ENCODE results near the gene SRCAP.
A peak's percentile ranks its signal among the peaks of the same experiment; 100 is the strongest.

SRCAP gene

DNA sequence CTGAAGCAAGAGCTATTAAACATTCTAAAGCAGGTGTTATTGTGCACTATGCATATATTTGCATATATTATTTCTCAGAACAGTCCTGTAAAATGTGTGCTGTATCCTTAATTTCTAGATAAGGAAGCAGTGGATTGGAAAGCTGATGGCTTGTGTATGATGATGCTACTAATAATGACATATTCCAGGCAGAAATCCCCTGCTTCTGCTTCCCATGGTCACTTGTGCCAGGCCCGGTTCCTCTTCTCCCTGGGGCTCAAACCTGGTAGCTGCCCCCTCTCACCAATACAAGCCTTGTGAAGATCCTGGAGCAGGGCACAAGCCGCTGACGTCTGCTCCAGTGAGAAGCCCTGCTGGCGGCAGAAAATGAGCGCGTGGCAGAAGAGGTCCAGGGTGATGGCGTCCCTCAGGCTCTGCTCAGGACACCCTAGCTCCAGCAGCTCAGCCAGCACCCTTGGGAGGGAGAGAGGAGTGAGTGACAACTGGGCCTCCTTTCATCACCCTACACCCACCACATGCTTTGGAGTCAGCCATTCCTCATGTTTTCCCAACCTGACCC, 61.1 kb downstream of the SRCAP start:
- no peak for DNase-seq

DNA sequence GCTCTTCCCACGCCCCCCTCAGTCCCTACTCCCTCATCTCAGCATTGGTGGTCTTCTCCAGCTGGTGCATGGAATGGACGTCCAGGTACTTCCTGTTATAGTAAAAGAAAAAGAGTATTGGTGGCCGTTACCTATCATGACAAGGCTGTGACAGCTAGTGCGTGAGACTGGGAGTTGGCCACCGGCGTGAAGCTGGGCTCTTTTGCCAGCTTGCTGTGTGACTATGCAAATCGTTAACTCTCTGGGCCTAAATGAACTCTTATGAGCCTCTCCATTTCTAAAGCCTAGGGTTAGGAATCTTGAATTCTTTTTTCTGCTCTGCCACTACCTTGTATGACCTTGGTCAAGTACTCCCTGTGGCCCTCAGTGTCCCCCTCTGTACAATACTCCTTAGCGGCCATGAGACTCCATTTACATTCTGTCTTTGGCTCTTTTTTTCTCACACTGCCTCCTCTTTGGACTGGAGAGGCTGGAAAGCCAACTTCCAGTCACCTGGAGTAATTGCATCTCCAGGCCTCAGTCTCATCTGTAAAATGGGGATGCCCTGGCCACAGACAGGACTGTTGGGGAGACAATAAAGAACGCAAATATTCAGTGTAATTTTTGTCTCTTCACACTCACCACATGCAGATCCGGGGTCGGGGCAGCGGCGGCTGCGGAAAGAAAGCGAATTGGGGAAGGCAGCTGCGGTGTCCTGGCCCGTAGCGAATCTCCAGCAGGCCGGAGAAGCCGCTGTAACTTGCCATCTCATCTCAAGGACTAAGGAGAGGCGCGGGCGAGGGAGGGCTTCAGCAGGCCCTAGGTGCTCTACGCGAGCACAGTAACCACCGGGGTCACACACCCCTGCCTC, 61.8 kb downstream of the SRCAP start:
- DNase-seq = no peak

GRCh38 chr16:30761427-30761927, 62.5 kb downstream of the SRCAP start:
- peak; percentile 79 for DNase-seq

DNA sequence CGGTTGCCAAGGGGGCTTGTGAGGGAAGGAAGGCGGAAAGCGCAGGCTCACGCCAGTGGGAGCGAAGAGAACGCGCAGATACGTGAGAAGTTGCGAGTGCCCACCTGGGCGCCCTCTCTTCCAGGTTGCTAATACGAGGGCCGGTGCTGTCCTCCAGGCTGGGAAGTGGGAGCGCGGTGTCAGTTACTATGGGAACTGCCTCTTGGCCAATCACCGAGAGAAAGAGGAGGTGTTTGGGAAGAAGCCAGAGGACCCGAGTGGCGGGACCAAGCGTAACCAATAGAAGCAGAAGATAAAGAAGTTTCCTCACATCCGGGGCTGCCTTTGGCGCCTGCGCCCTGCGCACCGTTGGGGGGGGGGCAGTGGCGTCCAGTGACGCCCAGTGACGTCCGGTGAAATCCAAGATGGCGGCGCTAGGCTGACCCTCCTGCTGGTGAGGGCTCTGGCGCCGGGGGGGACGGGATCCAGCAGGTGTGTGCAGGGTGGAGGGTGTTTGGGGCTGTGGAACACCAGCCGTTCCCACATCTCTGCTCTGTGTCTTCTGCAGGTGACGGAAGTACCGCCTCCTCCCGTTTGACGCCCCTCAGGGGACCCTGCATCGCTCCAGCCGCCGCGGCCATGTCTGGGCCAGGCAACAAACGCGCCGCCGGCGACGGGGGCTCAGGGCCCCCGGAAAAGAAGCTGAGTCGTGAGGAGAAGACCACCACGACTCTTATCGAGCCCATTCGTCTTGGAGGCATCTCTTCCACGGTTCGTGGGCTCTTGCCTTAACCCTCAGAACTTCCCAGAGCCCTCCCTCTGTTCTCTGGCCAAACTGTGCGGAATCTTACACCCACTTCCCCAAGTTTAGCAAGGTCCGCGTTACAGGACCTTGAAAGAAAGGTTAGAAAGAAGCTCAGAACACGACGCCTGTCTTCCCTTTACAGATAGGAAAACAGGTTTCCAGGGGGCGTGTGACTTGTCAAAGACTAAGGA, 63.2 kb downstream of the SRCAP start, which contains the start of the genes CFAP119 and RNF40:
CFAP119 (minus strand) TSS at position 135 of the 975 bp plus-strand sequence. CDS start 314 bp downstream, outside the sequence.
RNF40 (plus strand) TSS at position 395 of the 975 bp plus-strand sequence; CDS start at position 619, 224 bp downstream.
- peak; percentile 99 for DNase-seq

DNA sequence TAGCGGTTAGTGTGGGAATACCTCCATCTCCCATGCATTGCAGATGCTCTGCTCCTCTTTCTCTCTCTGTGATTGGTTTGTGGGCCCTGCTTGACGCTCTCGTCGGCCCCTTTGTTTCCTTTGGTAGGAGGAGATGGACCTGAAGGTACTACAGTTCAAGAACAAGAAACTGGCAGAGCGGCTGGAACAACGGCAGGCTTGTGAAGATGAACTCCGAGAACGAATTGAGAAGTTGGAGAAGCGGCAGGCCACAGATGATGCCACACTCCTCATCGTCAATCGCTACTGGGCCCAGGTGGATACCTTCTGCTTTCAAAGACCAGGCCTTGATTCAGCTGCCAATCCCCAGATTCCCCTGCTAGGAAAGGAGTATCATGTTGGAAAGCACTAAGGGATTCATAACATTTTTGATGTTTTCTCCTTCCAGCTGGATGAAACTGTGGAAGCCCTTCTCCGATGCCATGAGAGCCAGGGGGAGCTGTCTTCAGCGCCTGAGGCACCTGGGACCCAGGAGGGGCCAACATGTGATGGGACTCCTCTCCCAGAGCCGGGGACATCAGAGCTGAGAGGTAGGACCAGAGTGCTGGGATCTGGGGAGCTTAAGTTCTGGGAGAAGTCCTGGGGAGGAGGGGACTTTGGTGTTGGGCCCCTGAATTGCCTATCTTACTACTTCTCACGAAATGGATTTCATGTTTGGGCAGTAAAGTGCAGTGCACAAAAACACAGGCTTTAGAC, 64.2 kb downstream of the SRCAP start:
- DNase-seq = no peak

DNA sequence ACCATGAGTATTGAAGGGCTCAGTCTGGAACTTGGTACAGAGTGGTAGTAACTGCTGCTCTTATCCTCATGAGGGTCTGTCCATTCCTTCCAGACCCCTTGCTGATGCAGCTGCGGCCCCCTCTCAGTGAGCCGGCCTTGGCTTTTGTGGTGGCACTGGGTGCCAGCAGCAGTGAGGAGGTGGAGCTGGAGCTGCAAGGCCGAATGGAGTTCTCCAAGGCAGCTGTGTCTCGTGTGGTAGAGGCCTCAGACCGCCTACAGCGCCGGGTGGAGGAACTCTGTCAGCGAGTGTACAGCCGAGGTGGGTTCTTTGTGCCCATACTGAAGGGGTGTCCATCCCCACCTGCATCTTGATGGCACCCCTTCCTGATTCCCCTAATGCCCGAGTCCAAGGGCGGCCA, 65.1 kb downstream of the SRCAP start:
- DNase-seq = no peak

GRCh38 chr16:30764816-30765465, 66.0 kb downstream of the SRCAP start:
- no peak for DNase-seq

DNA sequence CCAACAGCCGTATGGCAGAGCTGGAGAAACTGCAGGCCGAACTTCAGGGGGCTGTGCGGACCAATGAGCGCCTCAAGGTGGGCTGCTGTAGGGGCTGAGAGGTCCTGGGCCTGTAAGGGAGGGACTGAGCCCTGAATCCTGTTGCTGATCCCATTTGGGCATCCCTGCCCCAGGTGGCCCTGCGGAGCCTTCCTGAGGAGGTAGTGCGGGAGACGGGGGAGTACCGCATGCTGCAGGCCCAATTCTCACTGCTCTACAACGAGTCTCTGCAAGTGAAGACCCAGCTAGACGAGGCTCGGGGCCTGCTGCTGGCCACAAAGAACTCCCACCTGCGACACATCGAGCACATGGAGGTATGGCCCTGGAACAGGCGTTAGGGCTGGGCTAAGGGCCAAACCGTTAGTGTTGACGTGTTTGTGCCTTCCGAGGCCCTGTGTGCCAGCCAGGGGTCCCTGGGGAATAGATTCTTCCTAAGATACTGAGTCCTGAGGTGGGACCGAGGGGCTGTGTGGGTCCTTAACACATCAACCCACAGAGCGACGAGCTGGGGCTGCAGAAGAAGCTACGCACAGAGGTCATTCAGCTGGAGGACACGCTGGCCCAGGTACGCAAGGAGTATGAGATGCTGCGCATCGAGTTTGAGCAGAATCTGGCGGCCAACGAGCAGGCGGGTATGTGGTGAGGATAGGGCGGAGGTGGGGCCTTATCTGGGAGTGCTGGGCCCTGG, 67.4 kb downstream of the SRCAP start:
- DNase-seq = peak; percentile 83

GRCh38 chr16:30766933-30767284, 67.9 kb downstream of the SRCAP start:
- no peak for DNase-seq

DNA sequence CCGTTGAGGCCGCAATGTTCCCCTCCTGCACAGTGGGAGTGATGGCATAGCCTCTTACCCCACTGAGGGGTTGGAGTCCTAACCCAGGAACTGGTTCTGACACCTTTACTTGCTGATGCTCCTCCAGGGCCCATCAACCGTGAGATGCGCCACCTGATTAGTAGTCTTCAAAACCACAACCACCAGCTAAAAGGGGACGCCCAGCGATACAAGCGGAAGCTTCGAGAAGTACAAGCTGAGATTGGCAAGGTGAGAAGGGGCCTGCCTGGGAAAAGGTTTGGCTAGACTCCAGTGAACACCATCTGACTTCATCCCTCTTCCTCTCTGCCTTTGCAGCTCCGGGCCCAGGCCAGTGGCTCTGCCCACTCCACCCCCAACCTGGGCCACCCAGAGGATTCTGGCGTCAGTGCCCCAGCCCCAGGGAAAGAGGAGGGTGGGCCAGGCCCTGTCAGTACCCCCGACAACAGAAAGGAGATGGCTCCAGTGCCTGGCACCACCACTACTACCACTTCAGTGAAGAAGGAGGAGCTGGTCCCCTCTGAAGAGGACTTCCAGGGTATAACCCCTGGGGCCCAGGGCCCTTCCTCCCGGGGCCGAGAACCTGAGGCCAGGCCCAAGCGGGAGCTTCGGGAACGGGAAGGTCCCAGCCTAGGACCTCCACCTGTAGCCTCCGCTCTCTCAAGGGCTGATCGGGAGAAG, 68.9 kb downstream of the SRCAP start:
- no peak for DNase-seq

DNA sequence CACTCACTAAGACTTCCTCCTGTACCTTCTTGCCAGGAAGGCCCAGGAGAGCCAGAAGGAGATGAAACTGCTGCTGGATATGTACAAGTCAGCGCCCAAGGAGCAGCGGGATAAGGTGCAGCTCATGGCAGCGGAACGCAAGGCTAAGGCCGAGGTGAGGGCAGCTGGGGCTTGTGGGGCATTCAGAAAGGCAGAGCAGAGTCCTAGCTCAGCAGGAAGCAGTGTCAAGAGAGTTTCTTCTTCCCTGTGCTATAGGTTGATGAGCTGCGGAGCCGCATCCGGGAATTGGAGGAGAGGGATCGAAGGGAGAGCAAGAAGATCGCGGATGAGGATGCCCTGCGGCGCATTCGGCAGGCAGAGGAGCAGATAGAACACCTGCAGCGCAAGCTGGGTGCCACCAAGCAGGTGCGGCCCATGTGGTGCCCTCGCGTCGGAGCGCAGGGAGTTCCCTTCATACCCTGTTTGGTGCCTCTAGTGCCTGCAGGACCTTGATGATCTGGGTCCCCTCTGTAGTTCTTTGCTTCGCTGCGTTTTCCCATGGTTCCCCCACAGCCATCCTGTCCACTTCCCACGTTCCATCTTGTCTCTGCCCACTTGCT, 69.7 kb downstream of the SRCAP start:
- DNase-seq = no peak

- DNase-seq = no peak
Observed at GRCh38 chr16:30769379-30770089, 70.6 kb downstream of the SRCAP start.

- DNase-seq = no peak
Observed at GRCh38 chr16:30771726-30772125, 72.8 kb downstream of the SRCAP start.

DNA sequence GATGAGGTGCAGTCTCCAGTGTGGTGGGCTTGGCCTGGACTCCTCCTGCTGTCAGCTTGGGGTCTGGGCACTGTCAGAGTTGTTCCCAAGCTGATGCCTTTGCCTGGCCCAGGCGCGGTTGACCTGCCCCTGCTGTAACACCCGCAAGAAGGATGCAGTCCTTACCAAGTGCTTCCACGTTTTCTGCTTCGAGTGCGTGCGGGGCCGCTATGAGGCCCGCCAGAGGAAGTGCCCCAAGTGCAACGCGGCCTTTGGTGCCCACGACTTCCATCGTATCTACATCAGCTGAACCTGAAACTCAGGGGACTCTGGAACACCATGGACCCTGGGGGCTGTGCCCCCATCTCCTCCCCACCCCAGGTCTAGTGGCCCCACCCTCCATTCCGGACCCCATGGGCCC, 74.9 kb downstream of the SRCAP start:
- no peak for DNase-seq

GRCh38 chr16:30774367-30775130, 75.6 kb downstream of the SRCAP start:
- DNase-seq = no peak

DNA sequence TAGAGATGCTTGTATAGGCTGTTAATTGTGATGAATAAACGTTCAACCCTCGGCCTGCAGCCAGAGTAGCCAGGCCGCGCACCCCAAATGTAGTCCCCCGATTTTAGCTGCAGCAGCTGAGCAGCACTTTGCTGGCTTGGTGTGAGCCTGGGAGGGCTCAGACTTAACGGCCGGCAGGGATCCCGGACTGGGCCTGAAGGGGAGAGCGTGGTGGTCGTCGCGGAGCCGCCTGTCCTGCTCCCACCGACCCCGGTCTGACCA, 76.1 kb downstream of the SRCAP start:
- no peak for DNase-seq

DNA sequence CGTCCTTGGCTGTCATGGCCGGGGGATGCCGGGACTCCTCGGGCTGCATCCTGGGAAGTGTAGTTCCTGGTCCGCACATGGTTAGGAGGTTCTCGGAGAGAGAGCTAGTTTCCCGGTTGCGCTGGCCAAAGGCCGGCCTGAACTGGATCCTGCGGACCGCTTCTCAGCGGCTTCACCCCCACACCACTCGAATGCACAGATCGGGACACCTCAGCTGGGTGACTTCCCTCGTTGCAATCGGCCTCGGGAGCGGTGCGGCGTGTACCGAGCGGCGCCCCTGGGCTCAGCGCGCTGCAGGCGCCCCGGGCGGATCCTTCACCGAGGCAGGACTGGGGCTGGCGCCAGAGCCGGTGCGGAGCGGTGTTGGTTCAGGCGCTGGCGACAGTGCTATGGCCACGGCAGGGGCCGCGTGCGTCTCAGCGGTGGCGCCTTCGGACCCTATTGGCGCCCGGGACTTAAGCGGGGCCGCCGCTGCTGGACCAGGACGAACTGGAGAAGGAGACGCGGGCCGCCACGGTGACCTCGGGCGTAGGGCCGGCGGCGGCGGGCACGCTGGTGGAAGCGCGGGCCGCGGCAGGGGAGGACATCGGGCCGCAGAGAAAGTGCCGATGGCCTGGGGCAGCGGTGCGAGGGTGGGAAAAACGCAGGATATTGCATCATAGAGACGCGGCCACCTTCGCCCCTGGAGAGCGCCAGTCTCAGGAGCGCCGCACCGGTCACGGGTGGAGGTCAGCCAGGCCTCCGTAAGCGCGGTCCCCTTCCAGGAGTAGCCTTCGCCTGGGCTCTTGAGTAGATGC, 76.6 kb downstream of the SRCAP start:
- peak; percentile 94 for DNase-seq
